ENCODE data around the gene TMEM273. TPM values are rescaled to one million over a fixed set of nuclear protein-coding genes. Genes with fewer than 3 reads are reported as not detected.

TMEM273 gene
- total RNA-seq, 1 donor from 2014 or later = 82.3 TPM

DNA sequence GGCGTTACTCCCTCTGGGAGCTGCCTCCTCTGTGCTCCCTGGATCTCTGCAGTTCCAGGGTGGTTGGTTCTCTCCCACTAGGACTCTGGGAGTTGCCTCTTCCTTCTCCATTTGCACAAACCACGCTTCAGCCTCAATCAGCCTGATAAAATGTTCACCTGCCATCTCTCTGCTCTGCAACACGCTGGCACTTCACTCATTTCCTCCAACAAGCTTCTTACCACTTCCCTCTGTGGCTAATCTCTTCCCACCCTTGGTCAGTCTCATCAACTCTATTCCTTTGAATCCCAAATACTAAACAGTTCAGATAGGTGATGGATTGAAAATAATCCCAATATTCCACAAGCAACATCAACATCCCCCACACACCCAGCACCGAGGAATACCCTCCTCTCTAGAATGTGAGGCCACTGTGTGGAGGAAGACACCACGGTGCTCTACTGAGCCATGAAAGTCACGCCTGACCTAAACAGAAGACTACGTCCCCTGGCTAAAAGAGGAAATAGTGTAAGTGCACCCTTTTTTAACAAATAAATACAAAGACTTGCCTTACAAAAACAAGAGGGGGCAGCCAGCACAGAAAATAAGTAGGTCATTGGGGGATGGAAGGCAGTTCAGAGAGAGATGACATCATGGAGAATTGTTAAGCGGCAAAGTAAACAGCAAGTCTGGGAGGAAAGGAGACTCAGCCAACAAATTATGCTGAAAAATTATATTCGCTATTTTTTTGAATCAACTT, 52.4 kb downstream of the TMEM273 start:
- H3K9me3 ChIP-seq = no peaks in the 10 kb centered on the region
- H3K27ac ChIP-seq = peak overlapping the region; percentile 39 to 58
- peaks cover 0 to 27% of the 10 kb centered on the region in 2 donors for H3K4me1 ChIP-seq
- H3K36me3 ChIP-seq = no peaks in the 10 kb centered on the region
- DNase-seq (ENCODE audit: low spot score in 2 of 2) = no peak
- TF ChIP-seq, protein P1, sequence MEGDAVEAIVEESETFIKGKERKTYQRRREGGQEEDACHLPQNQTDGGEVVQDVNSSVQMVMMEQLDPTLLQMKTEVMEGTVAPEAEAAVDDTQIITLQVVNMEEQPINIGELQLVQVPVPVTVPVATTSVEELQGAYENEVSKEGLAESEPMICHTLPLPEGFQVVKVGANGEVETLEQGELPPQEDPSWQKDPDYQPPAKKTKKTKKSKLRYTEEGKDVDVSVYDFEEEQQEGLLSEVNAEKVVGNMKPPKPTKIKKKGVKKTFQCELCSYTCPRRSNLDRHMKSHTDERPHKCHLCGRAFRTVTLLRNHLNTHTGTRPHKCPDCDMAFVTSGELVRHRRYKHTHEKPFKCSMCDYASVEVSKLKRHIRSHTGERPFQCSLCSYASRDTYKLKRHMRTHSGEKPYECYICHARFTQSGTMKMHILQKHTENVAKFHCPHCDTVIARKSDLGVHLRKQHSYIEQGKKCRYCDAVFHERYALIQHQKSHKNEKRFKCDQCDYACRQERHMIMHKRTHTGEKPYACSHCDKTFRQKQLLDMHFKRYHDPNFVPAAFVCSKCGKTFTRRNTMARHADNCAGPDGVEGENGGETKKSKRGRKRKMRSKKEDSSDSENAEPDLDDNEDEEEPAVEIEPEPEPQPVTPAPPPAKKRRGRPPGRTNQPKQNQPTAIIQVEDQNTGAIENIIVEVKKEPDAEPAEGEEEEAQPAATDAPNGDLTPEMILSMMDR (IDR thresholded peaks at IDR 0.05) = peak in 2 of 3 experiments; percentile 14 to 22
- H3K27me3 ChIP-seq = no peaks in the 10 kb centered on the region
- H3K4me3 ChIP-seq = no peak overlapping the region
- intact Hi-C loops (cut with DNase I) = no loop called here

DNA sequence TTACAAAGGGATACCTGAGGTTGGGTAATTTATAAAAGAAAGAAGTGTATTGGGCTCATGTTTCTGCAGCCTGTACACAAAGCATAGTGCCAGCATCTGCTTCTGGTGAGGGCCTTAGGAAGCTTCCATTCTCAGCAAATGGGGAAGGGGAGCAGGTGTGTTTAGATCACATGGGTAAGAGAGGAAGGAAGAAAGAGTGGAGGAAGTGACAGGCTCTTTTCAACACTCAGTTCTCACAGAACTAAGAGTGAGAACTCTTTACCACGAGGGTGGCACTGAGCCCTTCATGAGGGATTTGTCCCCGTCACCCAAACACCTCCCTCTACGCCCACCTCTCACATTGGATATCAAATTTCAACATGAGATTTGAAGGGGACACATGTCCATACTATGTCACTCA, 53.9 kb downstream of the TMEM273 start:
- intact Hi-C loops (cut with DNase I) = no loop called here
- TF ChIP-seq, protein P1 (IDR thresholded peaks at IDR 0.05) = no peak
- Histone ChIP-seq H3K4me3 (no peak overlapping the region), H3K36me3 (no peaks in the 10 kb centered on the region), H3K4me1 (peaks cover 0 to 16% of the 10 kb centered on the region in 2 donors), H3K27me3 (no peaks in the 10 kb centered on the region), H3K27ac (no peak overlapping the region), H3K9me3 (no peaks in the 10 kb centered on the region)
- no peak for DNase-seq (ENCODE audit: low spot score in 2 of 2)

DNA sequence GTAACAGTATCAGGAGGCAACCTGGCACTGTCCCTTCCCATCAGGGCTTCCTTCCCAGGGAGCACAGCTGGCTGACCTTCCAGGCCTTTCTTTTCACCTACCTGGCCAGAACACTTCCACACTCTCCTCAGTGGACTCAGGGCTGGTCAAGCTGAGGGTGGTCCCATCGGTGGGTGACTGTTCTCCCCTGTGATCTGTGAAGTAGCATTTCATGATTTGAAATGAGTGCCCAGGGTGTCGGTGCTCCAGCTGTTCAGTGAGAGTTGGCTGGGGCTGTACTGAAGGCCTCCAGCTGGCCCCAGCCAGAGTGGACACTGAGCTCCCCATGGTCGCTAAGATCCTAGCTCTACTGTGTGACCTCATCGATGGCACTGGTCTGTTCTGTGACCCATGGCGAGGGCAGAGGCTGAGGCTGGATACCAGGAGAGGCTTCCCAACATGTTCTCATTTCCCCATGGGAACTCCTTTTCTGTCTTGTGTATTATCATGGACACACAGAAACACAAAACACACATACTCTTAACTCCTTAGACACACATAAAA, 54.4 kb downstream of the TMEM273 start, which contains the start of gene FAM170B:
TSS of gene FAM170B (minus strand) at position 316 of the 543 bp plus-strand sequence. CDS start at position 213, 103 bp downstream.
- intact Hi-C loops (cut with DNase I) = no loop called here
- Histone ChIP-seq H3K4me3 (no peak within 1 kb of the TSS), H3K4me1 (peaks cover 0 to 10% of the 10 kb centered on the region in 2 donors), H3K27ac (no peak within 1 kb of the TSS), H3K9me3 (no peaks in the 10 kb centered on the region), H3K27me3 (no peaks in the 10 kb centered on the region), H3K36me3 (no peaks in the 10 kb centered on the region)
- TF ChIP-seq, protein P1 (IDR thresholded peaks at IDR 0.05) = no peak
- no peak for DNase-seq (ENCODE audit: low spot score in 2 of 2)

DNA sequence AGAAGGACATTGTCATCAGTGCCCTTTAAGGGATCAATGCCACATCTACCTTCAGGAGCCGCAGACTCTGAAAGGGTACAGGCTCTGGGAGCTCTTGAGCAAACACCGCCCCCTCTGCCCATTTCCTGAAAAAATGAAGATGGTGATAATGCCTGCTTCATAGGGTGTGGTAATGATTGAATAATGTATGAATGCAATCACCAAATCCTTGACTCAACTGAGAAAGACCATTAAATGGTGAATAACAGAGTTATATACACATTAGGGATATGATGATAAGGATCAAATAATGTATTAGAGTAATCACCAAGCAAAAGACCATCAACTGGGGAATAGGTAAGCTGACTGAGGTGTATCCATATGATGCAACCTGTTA, 55.8 kb downstream of the TMEM273 start:
- Histone ChIP-seq H3K27ac (no peak overlapping the region), H3K4me3 (no peak overlapping the region), H3K27me3 (no peaks in the 10 kb centered on the region), H3K4me1 (peaks cover 0 to 3% of the 10 kb centered on the region in 2 donors), H3K9me3 (no peaks in the 10 kb centered on the region), H3K36me3 (no peaks in the 10 kb centered on the region)
- TF ChIP-seq, protein P1 (IDR thresholded peaks at IDR 0.05) = no peak
- intact Hi-C loops (cut with DNase I) = no loop called here
- DNase-seq (ENCODE audit: low spot score in 2 of 2) = no peak

DNA sequence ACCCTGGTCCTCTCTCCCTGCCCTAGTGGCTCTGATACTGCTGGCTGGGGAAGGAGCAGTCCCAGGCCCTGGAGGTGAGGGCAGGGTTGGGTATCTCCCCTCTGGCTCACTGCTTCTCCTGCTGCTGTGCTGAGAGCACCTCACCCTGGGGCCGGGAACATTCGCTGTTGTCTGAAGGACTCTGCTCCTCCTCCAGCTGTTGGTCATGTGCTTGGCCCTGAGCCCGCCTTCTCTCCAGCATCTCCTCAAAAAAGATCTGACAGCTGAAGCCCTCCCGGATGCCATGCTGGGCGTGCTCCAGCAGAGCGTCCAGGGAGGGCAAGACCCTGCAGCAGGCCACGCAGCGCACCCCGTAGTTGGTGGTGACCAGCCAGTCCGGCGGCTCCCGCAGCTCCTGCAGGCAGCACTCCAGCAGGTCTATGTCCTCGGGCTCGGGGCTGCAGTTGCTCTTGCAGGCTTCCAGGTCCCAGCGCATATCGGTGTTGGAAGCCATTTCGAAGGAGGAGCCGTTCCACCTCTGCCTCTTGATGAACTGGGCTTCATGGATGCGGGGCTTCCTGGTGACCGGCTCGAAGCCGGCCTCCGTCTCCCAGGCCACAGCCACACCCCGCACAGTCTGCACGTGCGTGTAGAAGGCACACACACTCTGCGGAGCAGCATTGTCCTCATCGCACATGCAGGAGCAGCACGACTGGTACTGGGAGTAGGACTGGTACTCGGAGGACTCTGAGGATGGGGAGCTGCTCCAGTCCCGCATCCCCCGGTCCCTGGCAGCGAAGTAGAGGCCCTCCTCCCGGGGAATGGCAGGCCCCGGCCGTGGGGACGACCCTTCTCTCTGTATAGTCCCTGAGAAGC, 56.5 kb downstream of the TMEM273 start:
- intact Hi-C loops (cut with DNase I) = no loop called here
- H3K36me3 ChIP-seq = no peaks in the 10 kb centered on the region
- H3K27me3 ChIP-seq = no peaks in the 10 kb centered on the region
- no peak overlapping the region for H3K4me3 ChIP-seq
- no peaks in the 10 kb centered on the region for H3K9me3 ChIP-seq
- TF ChIP-seq, protein P1 (IDR thresholded peaks at IDR 0.05) = no peak
- H3K27ac ChIP-seq = no peak overlapping the region
- H3K4me1 ChIP-seq = peaks cover 0 to 3% of the 10 kb centered on the region in 2 donors
- no peak for DNase-seq (ENCODE audit: low spot score in 2 of 2)
